Coronary artery (tissue), 2 donors: ENCODE measurements around the gene AOC3.

Source experiments
- DNase-seq: peaks from one replicate; pipeline ENCODE4 v3.0.0-alpha.2; 2017; ENCODE audit warnings: low spot score
- H3K27ac ChIP-seq, 2 donors: fragments of 200-600 bp; sonication (generic); one replicate each; pipeline ENCODE4 v1.5.1; 2016 to 2019
- H3K4me3 ChIP-seq: fragments of 200-600 bp; sonication (generic); 2 replicates; pipeline ENCODE4 v1.5.1; 2016; ENCODE audit warnings: mild to moderate bottlenecking, moderate library complexity
- TF ChIP-seq, protein P1 (sequence below): fragments of 200-600 bp; sonication (generic); IDR thresholded peaks from one replicate; pipeline ENCODE4 v1.5.1; 2019; ENCODE audit warnings: antibody characterized with exemption

AOC3 gene

DNA sequence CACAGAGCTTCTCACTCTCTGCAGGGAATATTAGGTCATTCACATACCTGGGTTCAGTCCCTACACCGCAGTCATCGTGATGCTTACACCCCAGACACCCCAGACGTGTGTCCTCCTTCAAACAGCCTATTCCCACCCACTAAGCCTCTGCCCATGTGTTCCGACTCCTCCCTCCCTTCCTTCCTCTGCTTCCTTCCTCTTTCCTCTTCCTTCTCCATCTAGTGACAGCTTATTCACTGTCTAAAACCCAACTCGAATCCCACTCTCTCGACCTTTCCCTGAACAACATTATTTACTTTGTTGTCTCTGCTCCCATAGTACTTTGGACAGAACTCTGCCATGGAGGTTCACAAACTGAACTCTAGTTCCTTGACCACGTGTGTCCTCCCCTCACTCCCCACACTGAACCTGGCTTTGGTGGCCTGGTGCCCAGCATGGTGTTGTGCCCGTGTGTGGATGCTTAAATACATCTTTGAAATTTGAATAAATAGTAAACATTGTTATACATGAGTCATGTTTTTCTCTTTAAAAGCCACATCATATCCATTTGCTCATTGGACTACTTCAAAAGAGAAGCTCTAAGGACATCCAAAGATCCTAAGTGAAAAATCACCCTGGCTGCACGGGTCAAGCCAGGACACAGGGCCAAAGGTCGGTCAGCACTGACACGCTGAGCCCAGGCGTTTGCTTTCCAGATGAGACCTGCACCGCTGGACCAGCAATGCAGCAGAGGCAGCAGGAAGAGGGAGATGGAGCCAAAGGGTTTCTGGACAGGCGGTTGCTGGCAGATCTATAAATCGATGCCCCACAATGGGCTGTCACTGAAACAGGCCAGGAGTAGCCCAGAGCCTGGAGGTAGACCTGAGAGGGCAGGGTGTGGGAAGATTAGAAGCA lies 35.5 kb downstream of the AOC3 start:
- no peak for DNase-seq
- no peak overlapping the region for H3K4me3 ChIP-seq
- H3K27ac ChIP-seq: no peak overlapping the region
- TF ChIP-seq, protein P1, sequence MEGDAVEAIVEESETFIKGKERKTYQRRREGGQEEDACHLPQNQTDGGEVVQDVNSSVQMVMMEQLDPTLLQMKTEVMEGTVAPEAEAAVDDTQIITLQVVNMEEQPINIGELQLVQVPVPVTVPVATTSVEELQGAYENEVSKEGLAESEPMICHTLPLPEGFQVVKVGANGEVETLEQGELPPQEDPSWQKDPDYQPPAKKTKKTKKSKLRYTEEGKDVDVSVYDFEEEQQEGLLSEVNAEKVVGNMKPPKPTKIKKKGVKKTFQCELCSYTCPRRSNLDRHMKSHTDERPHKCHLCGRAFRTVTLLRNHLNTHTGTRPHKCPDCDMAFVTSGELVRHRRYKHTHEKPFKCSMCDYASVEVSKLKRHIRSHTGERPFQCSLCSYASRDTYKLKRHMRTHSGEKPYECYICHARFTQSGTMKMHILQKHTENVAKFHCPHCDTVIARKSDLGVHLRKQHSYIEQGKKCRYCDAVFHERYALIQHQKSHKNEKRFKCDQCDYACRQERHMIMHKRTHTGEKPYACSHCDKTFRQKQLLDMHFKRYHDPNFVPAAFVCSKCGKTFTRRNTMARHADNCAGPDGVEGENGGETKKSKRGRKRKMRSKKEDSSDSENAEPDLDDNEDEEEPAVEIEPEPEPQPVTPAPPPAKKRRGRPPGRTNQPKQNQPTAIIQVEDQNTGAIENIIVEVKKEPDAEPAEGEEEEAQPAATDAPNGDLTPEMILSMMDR: no peak

GRCh38 chr17:42889809-42890208 lies 38.8 kb downstream of the AOC3 start:
- TF ChIP-seq, protein P1: no peak
- Histone ChIP-seq H3K4me3 (no peak overlapping the region), H3K27ac (no peak overlapping the region)
- DNase-seq: no peak

DNA sequence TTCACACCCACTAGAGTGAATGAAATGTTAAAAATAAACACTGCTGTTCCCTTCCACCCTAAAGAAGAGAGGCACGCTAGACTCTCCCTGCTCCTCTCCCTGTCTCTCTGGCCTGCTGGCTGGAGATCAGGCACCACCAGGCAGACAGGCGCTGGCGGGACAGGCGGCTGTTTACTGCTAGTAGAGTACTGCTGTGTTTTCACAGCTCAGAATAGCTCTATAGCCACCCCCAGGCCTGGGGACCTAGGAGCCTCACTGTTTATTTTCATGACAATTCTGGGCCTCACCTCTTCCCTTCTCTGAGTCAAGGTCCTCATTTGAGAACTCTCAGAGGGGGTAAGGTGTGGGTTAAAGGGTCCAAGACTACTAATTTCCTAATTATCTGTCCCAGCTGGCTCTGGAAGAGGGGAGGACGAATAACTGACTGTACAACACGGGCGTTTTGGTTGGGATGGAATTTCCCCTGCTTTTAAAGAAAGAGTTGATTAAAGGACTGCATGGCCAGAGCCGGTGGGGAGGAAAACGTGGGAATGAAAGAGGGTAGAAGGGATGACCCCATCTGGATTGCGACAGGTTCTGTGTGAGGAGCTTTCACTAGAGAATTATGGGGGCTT lies 40.6 kb downstream of the AOC3 start:
- Histone ChIP-seq H3K27ac (peak overlapping the region; percentile 66 to 91), H3K4me3 (peak overlapping the region; percentile 27)
- TF ChIP-seq, protein P1: no peak
- DNase-seq: peak; percentile 77

DNA sequence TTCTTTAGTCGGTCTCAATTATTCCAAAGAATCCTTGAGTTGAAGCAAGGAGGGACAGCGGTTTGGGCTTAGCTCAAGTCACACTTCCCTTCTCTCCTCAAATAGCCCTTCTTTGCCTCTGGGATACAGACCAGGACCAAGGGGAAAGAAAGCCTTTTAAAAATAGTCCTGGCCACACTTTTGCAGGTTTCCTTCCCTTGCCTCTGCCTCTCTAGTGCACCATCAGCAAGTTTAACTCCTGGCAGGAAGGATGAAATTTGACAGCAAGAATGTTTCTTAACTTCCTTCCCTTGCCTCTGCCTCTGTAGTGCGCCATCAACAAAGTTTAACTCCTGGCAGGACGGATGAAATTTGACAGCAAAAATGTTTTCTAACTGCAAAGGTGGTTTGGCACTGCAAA lies 42.4 kb downstream of the AOC3 start:
- TF ChIP-seq, protein P1: no peak
- DNase-seq: no peak
- Histone ChIP-seq H3K27ac (peak overlapping the region; percentile 48 to 74), H3K4me3 (peak overlapping the region; percentile 18)

DNA sequence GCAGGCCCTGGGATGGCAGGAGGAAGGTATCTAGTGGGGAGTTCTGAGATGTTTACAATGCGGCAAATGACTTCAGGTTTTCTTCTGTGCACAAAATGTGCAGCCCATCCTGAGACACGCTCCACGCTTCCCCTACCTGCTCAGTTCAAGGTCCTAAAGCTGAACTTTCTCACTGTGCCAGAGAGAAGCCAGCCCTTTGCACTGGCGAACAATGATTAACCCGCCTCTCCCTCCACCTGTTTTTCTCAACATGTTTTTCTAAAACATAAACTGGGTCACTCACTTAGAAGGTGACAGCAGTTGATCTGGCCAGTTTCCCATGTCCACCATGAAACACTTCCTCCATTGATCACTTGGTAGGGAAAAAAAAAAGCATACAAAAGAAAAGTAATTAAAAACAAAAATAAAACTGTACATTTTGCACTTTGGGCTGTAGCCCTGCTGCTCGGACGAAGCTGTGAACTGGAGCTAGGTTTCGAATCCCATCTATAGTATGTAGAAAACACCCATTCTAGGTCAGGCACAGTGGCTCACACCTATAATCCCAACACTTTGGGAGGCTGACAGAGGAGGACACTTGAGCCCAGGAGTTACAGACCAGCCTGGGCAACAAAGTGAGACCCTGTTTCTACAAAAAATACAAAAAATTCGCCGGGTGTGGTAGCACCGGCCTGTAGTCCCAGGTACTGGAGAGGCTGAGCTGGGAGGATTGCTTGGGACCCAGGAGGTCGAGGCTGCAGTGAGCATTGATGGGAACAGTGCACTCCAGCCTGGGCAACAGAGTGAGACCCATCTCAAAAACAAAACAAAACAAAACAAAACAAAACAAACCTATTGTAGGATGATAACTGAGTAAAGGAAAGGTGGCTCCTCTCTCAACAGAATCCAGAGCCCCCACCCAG lies 43.5 kb downstream of the AOC3 start:
- TF ChIP-seq, protein P1: no peak
- Histone ChIP-seq H3K4me3 (no peak overlapping the region), H3K27ac (peak overlapping the region; percentile 6 to 74)
- DNase-seq: no peak

DNA sequence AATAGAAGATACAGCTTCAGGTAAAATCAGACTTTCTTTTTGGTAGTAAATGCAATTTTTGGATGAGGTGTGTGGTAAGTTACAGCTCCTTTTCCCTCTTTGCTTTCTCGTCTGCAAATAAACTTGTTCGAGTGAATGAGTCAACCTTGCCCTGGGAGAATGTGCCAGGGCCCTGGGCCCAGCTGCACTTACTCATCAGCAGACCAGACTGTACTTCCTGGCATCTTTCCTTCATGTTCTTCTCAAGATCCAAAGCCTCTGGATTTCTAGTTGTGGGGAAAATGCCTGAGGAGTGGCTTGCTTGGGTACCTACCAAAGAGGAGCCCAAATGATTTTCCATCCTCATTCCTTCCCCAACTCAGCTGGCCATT lies 44.2 kb downstream of the AOC3 start:
- Histone ChIP-seq H3K4me3 (no peak overlapping the region), H3K27ac (peak overlapping the region; percentile 6 to 43)
- TF ChIP-seq, protein P1: no peak
- DNase-seq: peak; percentile 86
